HepG2 (cell line): ENCODE measurements around the gene TMEM144. TPM values are rescaled to one million over a fixed set of nuclear protein-coding genes. Genes with fewer than 3 reads are reported as not detected.
"Not testable (repeated sequence)": the region's sequence is repeated elsewhere in the genome, so short reads cannot be mapped to it uniquely, and the experiment has no call there.

Experiments used
- ATAC-seq: fragments of 200-7000 bp; cut with Tn5 transposase; 3 replicates; pipeline ENCODE4 v1.9.1; 2020; ENCODE audit warnings: mild to moderate bottlenecking, moderate library complexity
- BruUV-seq: library from RNA; stranded (reverse); fragments of 400-500 nt; replicated peaks from 2 replicates; lab custom pipeline; 2021; lab: Mats Ljungman, UMichigan
- CTCF ChIA-PET: fragments of 300-600 bp; formaldehyde crosslinking; extraction: SDS; loops from one replicate; lab custom pipeline; 2021; ENCODE audit warnings: low total read pairs, inconsistent platforms, low intra/inter-chr PET ratio; lab: Yijun Ruan, JAX
- POLR2A ChIA-PET: fragments of 350-600 bp; sonication (Branson Sonifier 250); formaldehyde crosslinking; loops from one replicate; lab custom pipeline; 2020; ENCODE audit warnings: antibody characterized with exemption, inconsistent platforms; lab: Yijun Ruan, JAX
- DNase-seq: peaks from one replicate; pipeline ENCODE4 v3.0.0-alpha.2; 2015; ENCODE audit warnings: low spot score
- FAIRE-seq: peaks from 3 replicates; lab custom pipeline; 2011; peaks lifted over from hg19 to GRCh38; lab: Jason Lieb, UNC
- H2AFZ ChIP-seq: one replicate; pipeline ENCODE4 v1.6.1; 2011; ENCODE audit warnings: low read length, inconsistent platforms
- H3K27ac ChIP-seq: fragments of 300-600 bp; 3 replicates; pipeline ENCODE4 v1.8.0; 2011; ENCODE audit warnings: mixed run types, mild to moderate bottlenecking, mixed read lengths, low read length, inconsistent platforms; ENCODE audit not compliant: insufficient read depth; ENCODE audit errors: extremely low read length
- H3K27me3 ChIP-seq, 2 experiments: fragments of 200-600 bp in 1 of 2; 2 replicates in 1 of 2; 3 replicates in 1 of 2; pipeline versions ENCODE4 v1.6.0 to v1.8.0; 2011; ENCODE audit warnings: low read length in 2 of 2, mild to moderate bottlenecking in 2 of 2, moderate library complexity in 2 of 2, inconsistent platforms in 1 of 2; ENCODE audit not compliant: insufficient read depth in 2 of 2, control insufficient read depth in 1 of 2
- H3K36me3 ChIP-seq, 2 experiments: fragments of 200-600 bp in 1 of 2; replicated peaks in 1 of 2; 2 replicates in 1 of 2; 3 replicates in 1 of 2; pipeline versions ENCODE4 v1.5.1 to v1.8.0; 2011; ENCODE audit warnings: low read length in 2 of 2, inconsistent platforms in 1 of 2; ENCODE audit not compliant: insufficient read depth in 2 of 2, control insufficient read depth in 1 of 2
- H3K4me1 ChIP-seq: 2 replicates; pipeline ENCODE4 v1.5.1; 2012; ENCODE audit warnings: low read length, inconsistent platforms; ENCODE audit not compliant: insufficient read depth
- H3K4me2 ChIP-seq: 2 replicates; pipeline ENCODE4 v1.6.0; 2011; ENCODE audit warnings: low read depth, low read length, inconsistent platforms
- H3K4me3 ChIP-seq, 3 experiments: fragments of 200-600 bp in 1 of 3; sonication (generic), shearing (Covaris generic) in 1 of 3; replicated peaks in 1 of 3; 2 replicates each; pipeline ENCODE4 v1.5.1; 2011 to 2016; ENCODE audit warnings: low read length in 3 of 3, inconsistent platforms in 2 of 3, low read depth in 2 of 3, mild to moderate bottlenecking in 2 of 3, control low read depth in 1 of 3, mixed read lengths in 1 of 3; ENCODE audit not compliant: insufficient read depth in 1 of 3
- H3K79me2 ChIP-seq: one replicate; pipeline ENCODE4 v1.6.1; 2011; ENCODE audit warnings: low read length, inconsistent platforms; ENCODE audit not compliant: insufficient read depth
- H3K9ac ChIP-seq: 2 replicates; pipeline ENCODE4 v1.6.0; 2011; ENCODE audit warnings: mild to moderate bottlenecking, low read depth, low read length, inconsistent platforms; ENCODE audit not compliant: insufficient read depth
- H3K9me3 ChIP-seq: 2 replicates; pipeline ENCODE4 v1.5.1; 2012; ENCODE audit warnings: mild to moderate bottlenecking, low read length
- H4K20me1 ChIP-seq: 2 replicates; pipeline ENCODE4 v1.6.0; 2011; ENCODE audit warnings: inconsistent platforms, mild to moderate bottlenecking, low read length, moderate library complexity; ENCODE audit not compliant: insufficient read depth
- WGBS: methylation state at CpG from one replicate; pipeline ENCODE4 v1.1.6; 2017; ENCODE audit warnings: low lambda C conversion rate; 5-methylcytosine and 5-hydroxymethylcytosine counted together
- in situ Hi-C: cut with HindIII; loops from 2 replicates; pipeline ENCODE4 v1.10.0; 2017; ENCODE audit warnings: low pct_unique_long_range_greater_than_20kb; ENCODE audit not compliant: extremely low pct_ligation_motif_present
- intact Hi-C: fragments of 100-400 bp; cut with micrococcal nuclease; formaldehyde crosslinking; loops from one replicate; pipeline ENCODE4 v1.10.0; 2022; ENCODE audit not compliant: unreplicated experiment
- polyA plus RNA-seq, 8 experiments: library from polyadenylated mRNA; depleted of rRNA in 3 of 8; stranded (reverse) in 7 of 8; unstranded in 1 of 8; fragments of >200 nt; fragmentation: Illumina TruSeq in 4 of 8; extraction: Trizol in 4 of 8; gene quantifications; 2 replicates each; pipeline versions ENCODE4 v1.2.1 to v1.2.3, GENCODE V29; 2011 to 2016; ENCODE audit warnings: low read depth in 4 of 8, missing spikeins in 1 of 8, mixed read lengths in 1 of 8; ENCODE audit not compliant: insufficient read depth in 1 of 8
- total RNA-seq, 5 experiments: library from RNA; depleted of rRNA; stranded (reverse); fragments of >200 nt; fragmentation: Illumina TruSeq; extraction: Trizol; gene quantifications; 2 replicates each; pipeline ENCODE4 v1.2.3, GENCODE V29; 2016; ENCODE audit warnings: low read depth in 1 of 5

Gene TMEM144
- total and polyA plus RNA-seq, 2 of the 13 experiments (the other 11 are each of a cell fraction or from before 2014, with no cell fraction given), result 10.9 to 12.3 TPM

- FAIRE-seq, H3K36me3 ChIP-seq, H4K20me1 ChIP-seq, CTCF ChIA-PET, H3K4me3 ChIP-seq, H3K4me1 ChIP-seq, POLR2A ChIA-PET, intact Hi-C loops, H3K27me3 ChIP-seq, DNase-seq, BruUV-seq, H3K9ac ChIP-seq, ATAC-seq, H3K27ac ChIP-seq, H3K79me2 ChIP-seq, H3K4me2 ChIP-seq, in situ Hi-C loops, H2AFZ ChIP-seq, H3K9me3 ChIP-seq: not testable (repeated sequence)
- WGBS, result 100% methylated on average over 2 of the region's 2 CpGs
These were observed 14.7 kb downstream of the TMEM144 start for GRCh38 chr4:158224999-158225398.

GRCh38 chr4:158227880-158228279 lies 17.6 kb downstream of the TMEM144 start:
- WGBS, result 96% methylated on average over 5 of the region's 5 CpGs
- BruUV-seq, DNase-seq, H3K27me3 ChIP-seq, H3K9ac ChIP-seq, H3K4me1 ChIP-seq, in situ Hi-C loops, ATAC-seq, H3K27ac ChIP-seq, H2AFZ ChIP-seq, FAIRE-seq, POLR2A ChIA-PET, H4K20me1 ChIP-seq, H3K36me3 ChIP-seq, H3K79me2 ChIP-seq, H3K9me3 ChIP-seq, H3K4me2 ChIP-seq, CTCF ChIA-PET, intact Hi-C loops, H3K4me3 ChIP-seq: not testable (repeated sequence)

GRCh38 chr4:158228399-158228798 lies 18.1 kb downstream of the TMEM144 start:
- H2AFZ ChIP-seq, H3K9me3 ChIP-seq, intact Hi-C loops, H3K9ac ChIP-seq, H3K4me2 ChIP-seq, H4K20me1 ChIP-seq, CTCF ChIA-PET, BruUV-seq, in situ Hi-C loops, FAIRE-seq, H3K4me1 ChIP-seq, H3K36me3 ChIP-seq, ATAC-seq, H3K27ac ChIP-seq, H3K79me2 ChIP-seq, H3K27me3 ChIP-seq, H3K4me3 ChIP-seq, POLR2A ChIA-PET, DNase-seq: not testable (repeated sequence)
- whole genome bisulfite sequencing, result 95% methylated on average over 17 of the region's 17 CpGs
